Stimulated activated naive B cell treated with anti-CD40 and anti-IgM and Interleukin-4, amounts not matched to agents 10 μg/mL and 1 μg/mL and 100 μg/mL, for 72 hours (primary cell): ENCODE data around the gene GRID2.
"Not testable (repeated sequence)": the region's sequence is repeated elsewhere in the genome, so short reads cannot be mapped to it uniquely, and the experiment has no call there.

ENCODE experiments used
- ATAC-seq, 2 donors: fragments of 150-1000 bp; cut with Tn5 transposase; replicated peaks; 2 replicates each; pipeline ENCODE4 v1.10.0; 2021; ENCODE audit warnings: moderate library complexity in 1 of 2
- DNase-seq: peaks from one replicate; pipeline ENCODE4 v3.0.0; 2021
- H3K27ac Mint-ChIP-seq: one replicate; pipeline ENCODE4 v1.8.0; 2022; ENCODE audit warnings: mild to moderate bottlenecking, mixed read lengths
- H3K27me3 Mint-ChIP-seq, 2 donors: one replicate each; pipeline ENCODE4 v1.8.0; 2022; ENCODE audit warnings: mixed read lengths in 2 of 2
- H3K36me3 Mint-ChIP-seq, 2 donors: one replicate each; pipeline ENCODE4 v1.8.0; 2022; ENCODE audit warnings: mixed read lengths in 2 of 2, mild to moderate bottlenecking in 1 of 2
- H3K4me1 Mint-ChIP-seq, 2 donors: one replicate each; pipeline ENCODE4 v1.8.0; 2022; ENCODE audit warnings: mixed read lengths in 2 of 2, mild to moderate bottlenecking in 1 of 2
- H3K4me3 Mint-ChIP-seq, 2 donors: one replicate each; pipeline ENCODE4 v1.8.0; 2022; ENCODE audit warnings: mild to moderate bottlenecking in 2 of 2, mixed read lengths in 2 of 2, moderate library complexity in 1 of 2
- H3K9me3 Mint-ChIP-seq, 2 donors: one replicate each; pipeline ENCODE4 v1.8.0; 2022; ENCODE audit warnings: mixed read lengths in 2 of 2, mild to moderate bottlenecking in 1 of 2

The GRID2 gene

DNA sequence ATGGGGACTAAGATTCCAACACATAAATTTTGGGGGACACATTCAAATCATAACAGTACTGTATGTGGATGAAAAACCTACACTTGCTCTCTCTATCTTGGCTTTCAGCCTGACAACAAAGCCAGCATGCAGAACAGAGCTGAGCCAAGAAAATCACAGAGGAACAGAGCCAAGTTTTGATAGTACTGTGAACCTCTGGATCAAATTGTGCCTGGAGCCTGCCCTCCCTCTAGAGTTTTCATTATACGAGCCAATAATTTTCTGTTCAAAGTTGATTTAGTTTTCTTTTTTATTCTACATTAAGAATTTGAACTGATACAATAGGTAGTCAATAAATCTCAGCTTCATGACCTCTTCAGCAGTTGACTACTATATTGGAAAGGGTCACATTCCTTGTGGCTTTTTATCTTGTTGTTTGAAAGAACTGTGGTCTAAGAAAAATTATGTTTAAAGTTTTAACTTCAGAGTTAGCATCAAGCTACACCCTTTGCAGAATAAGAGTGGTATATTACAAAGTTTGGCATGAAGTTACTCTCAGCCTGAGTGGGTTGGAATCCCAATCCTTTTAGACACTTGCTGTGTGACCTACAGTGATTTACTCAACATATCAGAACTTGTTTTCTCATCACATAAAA is 31.1 kb downstream of the GRID2 start:
- Mint-ChIP-seq H3K9me3 (no peaks in the 10 kb centered on the region), H3K4me3 (no peak overlapping the region), H3K27ac (no peak overlapping the region), H3K36me3 (no peaks in the 10 kb centered on the region), H3K4me1 (no peaks in the 10 kb centered on the region), H3K27me3 (no peaks in the 10 kb centered on the region)
- DNase-seq (no peak), ATAC-seq (no peak)

- Mint-ChIP-seq H3K4me3 (no peak overlapping the region), H3K36me3 (no peaks in the 10 kb centered on the region), H3K27me3 (no peaks in the 10 kb centered on the region), H3K9me3 (no peaks in the 10 kb centered on the region), H3K27ac (no peak overlapping the region), H3K4me1 (no peaks in the 10 kb centered on the region)
- DNase-seq = no peak
- ATAC-seq = no peak
These were observed 35.9 kb downstream of the GRID2 start for GRCh38 chr4:92339676-92340075.

- ATAC-seq (no peak), DNase-seq (no peak)
- Mint-ChIP-seq H3K9me3 (no peaks in the 10 kb centered on the region), H3K27ac (no peak overlapping the region), H3K27me3 (no peaks in the 10 kb centered on the region), H3K36me3 (no peaks in the 10 kb centered on the region), H3K4me1 (no peaks in the 10 kb centered on the region), H3K4me3 (no peak overlapping the region)
These were observed 40.5 kb downstream of the GRID2 start for GRCh38 chr4:92344216-92344615.

GRCh38 chr4:92346289-92346688 is 42.5 kb downstream of the GRID2 start:
- no peak for DNase-seq
- no peak overlapping the region for H3K27ac Mint-ChIP-seq
- no peaks in the 10 kb centered on the region for H3K4me1 Mint-ChIP-seq
- H3K27me3 Mint-ChIP-seq = no peaks in the 10 kb centered on the region
- H3K9me3 Mint-ChIP-seq = no peaks in the 10 kb centered on the region
- H3K36me3 Mint-ChIP-seq = no peaks in the 10 kb centered on the region
- H3K4me3 Mint-ChIP-seq = no peak overlapping the region
- ATAC-seq = no peak

DNA sequence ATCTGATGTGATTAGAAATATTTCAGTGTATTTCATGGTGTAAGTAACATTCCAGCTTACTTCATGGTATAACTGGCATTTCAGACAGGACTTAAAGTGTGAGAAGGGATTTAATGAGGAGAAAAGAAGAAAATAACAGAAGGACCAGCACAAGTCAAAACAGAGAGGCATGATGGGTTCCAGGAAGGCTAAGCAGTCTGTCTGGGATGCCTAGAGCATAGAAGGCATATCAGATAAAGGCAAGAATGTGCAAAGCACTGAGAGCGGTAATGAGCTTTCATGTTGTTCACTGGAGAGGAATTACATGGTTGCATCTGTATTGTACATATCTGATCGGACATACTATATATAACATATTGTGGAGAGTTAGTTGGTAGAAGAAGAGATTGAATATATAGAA is 54.2 kb downstream of the GRID2 start:
- Mint-ChIP-seq H3K27ac (no peak overlapping the region), H3K27me3 (no peaks in the 10 kb centered on the region), H3K4me1 (no peaks in the 10 kb centered on the region), H3K4me3 (no peak overlapping the region), H3K36me3 (no peaks in the 10 kb centered on the region), H3K9me3 (no peaks in the 10 kb centered on the region)
- DNase-seq = no peak
- no peak for ATAC-seq

- Mint-ChIP-seq H3K9me3 (no peaks in the 10 kb centered on the region), H3K27ac (no peak overlapping the region), H3K4me3 (no peak overlapping the region), H3K27me3 (no peaks in the 10 kb centered on the region), H3K36me3 (no peaks in the 10 kb centered on the region), H3K4me1 (no peaks in the 10 kb centered on the region)
- no peak for DNase-seq
- ATAC-seq = no peak
These were observed 55.7 kb downstream of the GRID2 start for GRCh38 chr4:92359491-92359890.

DNA sequence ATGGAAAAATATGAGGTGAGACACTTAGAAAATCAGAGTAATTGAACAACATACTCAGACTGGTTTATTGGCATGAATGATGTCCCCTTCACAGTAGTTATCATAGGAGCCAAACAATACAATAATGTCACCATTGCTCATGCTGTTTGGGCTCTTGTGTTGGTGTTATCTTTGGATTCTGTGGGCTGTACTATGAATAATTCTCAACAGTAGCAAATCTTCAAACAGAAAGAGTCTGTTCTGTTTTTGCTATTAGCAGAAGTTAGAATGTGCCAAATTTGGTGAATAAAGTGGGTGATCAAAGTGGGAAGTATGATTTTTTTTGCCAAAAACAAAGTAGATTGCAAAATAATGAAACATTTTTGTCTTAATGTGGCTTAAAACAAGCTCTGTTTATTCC is 58.3 kb downstream of the GRID2 start:
- Mint-ChIP-seq H3K9me3 (peaks cover 0 to 1% of the 10 kb centered on the region in 2 donors), H3K4me1 (no peaks in the 10 kb centered on the region)
- no peak for ATAC-seq

DNA sequence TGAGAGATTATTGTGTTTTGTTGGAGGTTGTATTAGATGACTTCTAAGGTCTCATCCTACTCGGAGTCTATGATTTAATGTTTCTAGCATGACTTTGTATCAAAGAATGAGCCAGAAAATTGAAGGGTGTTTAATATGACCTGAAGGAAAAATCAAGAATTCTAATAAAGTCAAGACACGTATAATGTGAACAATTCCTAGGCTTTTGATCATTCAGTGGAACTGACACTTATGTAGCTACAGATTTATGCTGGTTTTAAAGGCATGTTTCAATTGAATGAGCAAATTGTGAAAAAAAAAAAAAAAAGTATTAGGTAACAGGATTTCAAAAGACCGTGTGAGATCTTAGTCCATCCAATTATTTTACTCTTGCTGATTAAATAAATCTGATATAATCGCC is 64.9 kb downstream of the GRID2 start:
- no peak for DNase-seq
- ATAC-seq = no peak
- Mint-ChIP-seq H3K9me3 (peaks cover 0 to 1% of the 10 kb centered on the region in 2 donors), H3K27me3 (no peaks in the 10 kb centered on the region), H3K4me1 (no peaks in the 10 kb centered on the region), H3K4me3 (no peak overlapping the region), H3K27ac (no peak overlapping the region), H3K36me3 (no peaks in the 10 kb centered on the region)

More for the DNA sequence above, 58.3 kb downstream of the GRID2 start:
- no peaks in the 10 kb centered on the region for H3K27me3 Mint-ChIP-seq
- DNase-seq = no peak
- H3K4me3 Mint-ChIP-seq = no peak overlapping the region
- H3K27ac Mint-ChIP-seq = no peak overlapping the region
- no peaks in the 10 kb centered on the region for H3K36me3 Mint-ChIP-seq

- Mint-ChIP-seq H3K9me3 (peaks cover 0 to 5% of the 10 kb centered on the region in 2 donors), H3K27ac (no peak overlapping the region), H3K4me1 (no peaks in the 10 kb centered on the region), H3K27me3 (no peaks in the 10 kb centered on the region), H3K4me3 (no peak overlapping the region), H3K36me3 (no peaks in the 10 kb centered on the region)
- DNase-seq (no peak), ATAC-seq (no peak)
These were observed 77.8 kb downstream of the GRID2 start for GRCh38 chr4:92381616-92382015.

GRCh38 chr4:92382128-92382527 is 78.4 kb downstream of the GRID2 start:
- Mint-ChIP-seq H3K9me3 (peaks cover 0 to 4% of the 10 kb centered on the region in 2 donors), H3K27ac (no peak overlapping the region), H3K36me3 (no peaks in the 10 kb centered on the region), H3K27me3 (no peaks in the 10 kb centered on the region), H3K4me1 (no peaks in the 10 kb centered on the region), H3K4me3 (no peak overlapping the region)
- DNase-seq = no peak
- no peak for ATAC-seq

DNA sequence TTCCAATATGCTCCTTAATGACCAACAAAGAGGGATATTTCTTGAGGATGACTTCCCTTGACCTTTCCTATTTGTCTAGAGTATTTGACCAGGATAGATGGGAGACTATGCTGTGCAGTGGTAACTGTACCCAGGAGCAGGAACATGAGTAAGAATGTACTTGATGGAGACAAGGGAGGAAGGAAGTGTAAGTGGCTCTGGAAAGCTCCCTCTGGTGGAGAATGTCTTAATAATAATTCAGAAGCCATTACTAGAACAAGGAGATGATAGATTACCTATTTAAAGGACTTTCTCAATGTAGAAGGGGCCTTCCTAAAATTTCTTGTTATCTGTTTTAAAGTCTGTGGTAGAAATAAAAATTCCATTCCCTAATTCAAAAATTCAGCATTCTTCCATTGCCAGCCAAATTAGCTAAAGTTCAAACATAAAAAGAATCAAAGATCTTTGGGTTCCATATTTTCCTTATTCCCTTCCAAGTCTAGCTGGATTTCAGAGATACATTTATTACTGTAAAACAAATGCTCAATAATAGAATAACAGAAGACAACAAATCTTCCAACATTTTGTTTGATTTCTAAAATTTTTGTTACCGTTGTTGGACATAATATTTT is 83.8 kb downstream of the GRID2 start:
- Mint-ChIP-seq H3K27me3 (no peaks in the 10 kb centered on the region), H3K9me3 (no peaks in the 10 kb centered on the region), H3K4me3 (no peak overlapping the region), H3K4me1 (no peaks in the 10 kb centered on the region), H3K27ac (no peak overlapping the region), H3K36me3 (no peaks in the 10 kb centered on the region)
- DNase-seq (no peak), ATAC-seq (peak; percentile 44 to 61)

GRCh38 chr4:92399032-92399431 is 95.3 kb downstream of the GRID2 start:
- no peaks in the 10 kb centered on the region for H3K9me3 Mint-ChIP-seq
- H3K36me3 Mint-ChIP-seq = no peaks in the 10 kb centered on the region
- H3K27me3 Mint-ChIP-seq = no peaks in the 10 kb centered on the region
- DNase-seq = no peak
- no peak overlapping the region for H3K27ac Mint-ChIP-seq
- no peak overlapping the region for H3K4me3 Mint-ChIP-seq
- no peak for ATAC-seq
- no peaks in the 10 kb centered on the region for H3K4me1 Mint-ChIP-seq

DNA sequence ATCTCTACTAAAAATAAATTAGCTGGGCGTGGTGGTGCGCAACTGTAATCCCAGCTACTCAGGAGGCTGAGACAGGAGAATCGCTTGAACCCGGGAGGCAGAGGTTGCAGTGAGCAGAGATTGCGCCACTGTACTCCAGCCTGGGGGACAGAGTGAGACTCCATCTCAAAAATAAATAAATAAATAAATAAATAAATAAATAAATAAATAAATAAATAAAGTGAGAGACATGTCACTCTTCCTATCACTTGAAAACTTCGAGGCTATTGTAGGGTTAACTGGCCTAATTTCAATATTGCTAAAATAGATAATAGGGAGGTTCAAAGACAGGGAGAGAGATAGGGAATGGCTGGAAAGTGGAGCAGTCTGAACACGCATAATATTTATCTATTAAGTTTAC is 99.8 kb downstream of the GRID2 start:
- not testable (repeated sequence) for H3K36me3 Mint-ChIP-seq, H3K27me3 Mint-ChIP-seq, DNase-seq, ATAC-seq, H3K4me1 Mint-ChIP-seq, H3K4me3 Mint-ChIP-seq, H3K9me3 Mint-ChIP-seq, H3K27ac Mint-ChIP-seq

- H3K27me3 Mint-ChIP-seq = no peaks in the 10 kb centered on the region
- no peak for ATAC-seq
- peaks cover 0 to 1% of the 10 kb centered on the region in 2 donors for H3K9me3 Mint-ChIP-seq
- H3K4me3 Mint-ChIP-seq = no peak overlapping the region
- H3K4me1 Mint-ChIP-seq = no peaks in the 10 kb centered on the region
- H3K36me3 Mint-ChIP-seq = no peaks in the 10 kb centered on the region
- no peak for DNase-seq
- no peak overlapping the region for H3K27ac Mint-ChIP-seq
These were observed 102.7 kb downstream of the GRID2 start for GRCh38 chr4:92406488-92406887.

DNA sequence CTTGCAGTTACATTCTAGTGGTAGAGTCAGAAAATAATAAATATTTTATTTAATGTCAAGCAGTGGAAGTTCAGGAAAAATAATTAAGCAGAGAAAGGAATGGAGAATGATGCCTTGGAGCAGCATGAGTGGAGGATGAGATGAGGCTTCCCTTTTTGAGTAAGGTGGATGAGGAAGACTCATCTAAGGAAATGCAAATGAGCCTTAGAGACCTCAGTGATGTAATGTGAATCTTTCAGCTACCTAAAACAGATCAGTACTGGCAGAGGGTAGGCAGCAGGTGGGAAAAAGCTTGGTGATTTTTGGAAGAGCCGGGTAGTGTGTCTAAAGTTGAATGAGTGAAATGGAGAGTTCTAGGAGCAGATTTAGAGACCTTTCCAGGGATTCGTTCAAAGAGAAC is 118.2 kb downstream of the GRID2 start:
- H3K27me3 Mint-ChIP-seq = no peaks in the 10 kb centered on the region
- ATAC-seq = no peak
- H3K9me3 Mint-ChIP-seq = peaks cover 0 to 1% of the 10 kb centered on the region in 2 donors
- DNase-seq = no peak
- no peaks in the 10 kb centered on the region for H3K36me3 Mint-ChIP-seq
- no peak overlapping the region for H3K27ac Mint-ChIP-seq
- no peak overlapping the region for H3K4me3 Mint-ChIP-seq
- no peaks in the 10 kb centered on the region for H3K4me1 Mint-ChIP-seq
